ENCODE results near the gene LRRC75A. TPM values are rescaled to one million over a fixed set of nuclear protein-coding genes. Genes with fewer than 3 reads are reported as not detected.

The LRRC75A gene
- total and polyA plus RNA-seq, 2 of the 8 experiments (the other 6 are each of a cell fraction or from before 2014, with no cell fraction given), result 9.7 to 9.9 TPM

DNA sequence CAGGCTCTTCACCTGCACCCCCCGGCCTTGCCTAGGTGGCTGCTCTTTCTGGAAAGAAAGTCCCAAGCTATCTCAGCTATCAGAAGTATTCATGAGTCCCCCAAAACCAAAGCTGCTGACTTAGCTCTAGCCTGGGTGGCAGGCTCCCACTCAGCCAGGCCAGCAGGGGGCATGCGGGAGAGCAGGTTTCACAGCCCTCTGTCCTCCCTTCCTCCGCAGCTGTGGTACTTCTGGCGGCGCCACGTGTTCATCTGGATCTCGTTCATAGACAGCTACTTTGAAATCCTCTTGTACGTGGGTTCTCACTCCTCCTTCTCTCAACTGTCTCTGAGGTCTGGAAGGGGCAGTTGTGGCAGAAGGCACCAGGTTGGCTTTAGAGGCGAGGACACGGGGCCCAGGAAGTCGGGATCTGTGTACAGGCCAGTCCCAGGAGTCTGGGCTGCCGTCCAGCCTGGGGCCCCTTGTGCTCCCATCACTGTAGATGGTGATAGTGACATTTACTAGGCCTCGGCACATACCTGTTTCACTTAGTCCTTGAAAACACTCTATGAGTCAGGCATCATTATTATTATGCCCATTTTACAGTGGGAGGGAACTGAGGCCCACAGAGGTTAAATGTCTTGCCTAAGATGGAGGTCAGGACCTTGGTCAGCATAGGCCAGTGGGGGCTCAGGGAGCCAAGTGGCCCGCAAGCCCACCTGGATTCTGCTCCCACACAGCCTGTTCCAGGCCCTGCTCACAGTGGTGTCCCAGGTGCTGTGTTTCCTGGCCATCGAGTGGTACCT lies 63.7 kb downstream of the LRRC75A start:
- FAIRE-seq, result no peak
- CTCF ChIA-PET (ENCODE audit: partially characterized antibody), result interaction anchor here (0.6 to 4.6 kb wide), 17 partner anchors 9 to 161 kb away, joined by 3 to 53 read pairs (median 6); partner anchors contain the start of gene TRPV2
- H3K9me3 ChIP-seq (ENCODE audit: insufficient read depth in 2 of 2, low read depth in 1 of 2, low read length in 1 of 2), result no peaks in the 10 kb centered on the region
- no peak overlapping the region; the same call in 1 of the 2 replicates for H2AK5ac ChIP-seq (ENCODE audit: low read depth, low read length)
- H3K23ac ChIP-seq (ENCODE audit: insufficient read length), result no peak overlapping the region
- DNase-seq (ENCODE audit: low read depth in 1 of 2, low spot score in 2 of 2), result peak in 1 of 2 experiments; percentile 44
- H3K9ac ChIP-seq (replicated peaks in 1 of 4; ENCODE audit: extremely low read depth in 1 of 4, low read depth in 3 of 4, low read length in 3 of 4), result no peak overlapping the region
- H3K4me3 ChIP-seq (ENCODE audit: extremely low read depth in 1 of 4, insufficient read depth in 2 of 4, low read depth in 3 of 4, low read length in 4 of 4), result no peak overlapping the region
- H2BK12ac ChIP-seq (ENCODE audit: low read depth, low read length), result peak overlapping the region; percentile 93; the same call in 1 of the 2 replicates
- no peak overlapping the region for H3K4ac ChIP-seq (replicated peaks; ENCODE audit: insufficient read length, low read depth, low read length)
- H4K5ac ChIP-seq (ENCODE audit: insufficient read length, low read depth, low read length), result no peak overlapping the region
- WGBS, 2 experiments (ENCODE audit: extremely low coverage in 1 of 2, insufficient coverage in 1 of 2, insufficient read length in 1 of 2, insufficient replicate concordance in 2 of 2, low coverage in 1 of 2, low lambda C conversion rate in 2 of 2, missing lambda C conversion rate in 1 of 2), result 80% methylated on average over 15 of the region's 15 CpGs; no CpG with 5 or more reads in 1 of the 2 experiments
- H3K56ac ChIP-seq (replicated peaks; ENCODE audit: insufficient read length, low read depth, low read length), result no peak overlapping the region
- H2BK15ac ChIP-seq (ENCODE audit: low read length), result peak overlapping the region; percentile 73; the same call in 1 of the 2 replicates
- H3K4me2 ChIP-seq (ENCODE audit: insufficient read depth in 1 of 2, low read depth in 2 of 2, low read length in 2 of 2), result no peak overlapping the region
- H3K79me1 ChIP-seq (ENCODE audit: low read depth, low read length), result no peaks in the 10 kb centered on the region
- H2BK20ac ChIP-seq (ENCODE audit: low read length), result no peak overlapping the region; the same call in 1 of the 2 replicates
- H3K14ac ChIP-seq (ENCODE audit: insufficient read length), result no peak overlapping the region
- H2BK120ac ChIP-seq (replicated peaks; ENCODE audit: low read depth, low read length), result no peak overlapping the region
- peak overlapping the region; percentile 28 for H4K8ac ChIP-seq (ENCODE audit: extremely low read depth, insufficient read depth, low read length)
- H3K18ac ChIP-seq (ENCODE audit: extremely low read depth, low read length), result peak overlapping the region; percentile 48; the same call in 1 of the 2 replicates
- peak overlapping the region; percentile 22 for H4K91ac ChIP-seq (replicated peaks; ENCODE audit: insufficient read length, low read length)
- no peaks in the 10 kb centered on the region for H3K79me2 ChIP-seq (ENCODE audit: control insufficient read depth in 1 of 2, insufficient read depth in 2 of 2, low read length in 2 of 2)
- POLR2A ChIA-PET (ENCODE audit: partially characterized antibody), result interaction anchor here (0.6 to 6.0 kb wide), 7 partner anchors 11 to 131 kb away, joined by 3 to 75 read pairs (median 5); no protein-coding TSS in a partner anchor
- H2BK5ac ChIP-seq (ENCODE audit: low read depth, low read length), result peak overlapping the region; percentile 75; the same call in 1 of the 2 replicates
- no peaks in the 10 kb centered on the region for H3K23me2 ChIP-seq (ENCODE audit: low read depth, low read length)
- no peaks in the 10 kb centered on the region; a peak in 1 of 7 replicates for H3K27me3 ChIP-seq (replicated peaks in 1 of 4; ENCODE audit: control insufficient read depth in 3 of 4, extremely low read depth in 1 of 4, insufficient read depth in 3 of 4, low read length in 3 of 4)
- H3K36me3 ChIP-seq (ENCODE audit: control insufficient read depth in 2 of 4, insufficient read depth in 4 of 4, low read length in 3 of 4), result no peaks in the 10 kb centered on the region
- H3K27ac ChIP-seq (ENCODE audit: low read depth, low read length), result no peak overlapping the region
- H3K4me1 ChIP-seq (replicated peaks in 1 of 4; ENCODE audit: control insufficient read depth in 3 of 4, insufficient read depth in 4 of 4, low read length in 3 of 4), result no peaks in the 10 kb centered on the region
- H4K20me1 ChIP-seq (replicated peaks in 1 of 2; ENCODE audit: control insufficient read depth in 1 of 2, insufficient read depth in 2 of 2, low read length in 2 of 2), result no peaks in the 10 kb centered on the region
- H2AFZ ChIP-seq (ENCODE audit: low read length), result peak overlapping the region; percentile 94
- TF ChIP-seq HDAC2 (IDR thresholded peaks at IDR 0.05; ENCODE audit: borderline replicate concordance in 1 of 2, low read depth in 2 of 2, low read length in 2 of 2) (0 out of 4 replicates have a peak, but pooled peaks of 1 of the 2 experiments have one; percentile 2), SIN3A (conservative IDR thresholded peaks at IDR 0.05 in 1 of 2, IDR thresholded peaks at IDR 0.05 in 1 of 2; ENCODE audit: low read depth in 1 of 2, low read length in 2 of 2) (no peak), ZNF274 (IDR thresholded peaks at IDR 0.05; ENCODE audit: borderline replicate concordance, extremely low read depth, low read length) (no peak), RAD21 (IDR thresholded peaks at IDR 0.05 in 1 of 2, conservative IDR thresholded peaks at IDR 0.05 in 1 of 2; ENCODE audit: low read depth in 2 of 2, low read length in 2 of 2) (peak; percentile 40 to 52)
- TF ChIP-seq, protein P1, sequence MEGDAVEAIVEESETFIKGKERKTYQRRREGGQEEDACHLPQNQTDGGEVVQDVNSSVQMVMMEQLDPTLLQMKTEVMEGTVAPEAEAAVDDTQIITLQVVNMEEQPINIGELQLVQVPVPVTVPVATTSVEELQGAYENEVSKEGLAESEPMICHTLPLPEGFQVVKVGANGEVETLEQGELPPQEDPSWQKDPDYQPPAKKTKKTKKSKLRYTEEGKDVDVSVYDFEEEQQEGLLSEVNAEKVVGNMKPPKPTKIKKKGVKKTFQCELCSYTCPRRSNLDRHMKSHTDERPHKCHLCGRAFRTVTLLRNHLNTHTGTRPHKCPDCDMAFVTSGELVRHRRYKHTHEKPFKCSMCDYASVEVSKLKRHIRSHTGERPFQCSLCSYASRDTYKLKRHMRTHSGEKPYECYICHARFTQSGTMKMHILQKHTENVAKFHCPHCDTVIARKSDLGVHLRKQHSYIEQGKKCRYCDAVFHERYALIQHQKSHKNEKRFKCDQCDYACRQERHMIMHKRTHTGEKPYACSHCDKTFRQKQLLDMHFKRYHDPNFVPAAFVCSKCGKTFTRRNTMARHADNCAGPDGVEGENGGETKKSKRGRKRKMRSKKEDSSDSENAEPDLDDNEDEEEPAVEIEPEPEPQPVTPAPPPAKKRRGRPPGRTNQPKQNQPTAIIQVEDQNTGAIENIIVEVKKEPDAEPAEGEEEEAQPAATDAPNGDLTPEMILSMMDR (IDR thresholded peaks at IDR 0.05; ENCODE audit: control extremely low read depth in 1 of 3, insufficient read depth in 1 of 3, low read depth in 1 of 3, low read length in 3 of 3), result peak; percentile 62 to 82 (median 81)
- TF ChIP-seq, protein P2, sequence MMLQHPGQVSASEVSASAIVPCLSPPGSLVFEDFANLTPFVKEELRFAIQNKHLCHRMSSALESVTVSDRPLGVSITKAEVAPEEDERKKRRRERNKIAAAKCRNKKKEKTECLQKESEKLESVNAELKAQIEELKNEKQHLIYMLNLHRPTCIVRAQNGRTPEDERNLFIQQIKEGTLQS (IDR thresholded peaks at IDR 0.05; ENCODE audit: insufficient read depth, low read depth, low read length), result 0 out of 2 replicates have a peak, but pooled peaks have one; percentile 8

All from H1 (cell line).